Lung (tissue), 12 donors: ENCODE measurements around the gene MIER2. TPM values are rescaled to one million over a fixed set of nuclear protein-coding genes. Genes with fewer than 3 reads are reported as not detected.

Source experiments
- ATAC-seq: fragments of 200-7000 bp; cut with Tn5 transposase; one replicate; pipeline ENCODE4 v1.9.1; 2020; ENCODE audit warnings: moderate number of reproducible peaks; ENCODE audit not compliant: insufficient read depth, low FRiP score
- DNase-seq, 3 donors: peaks; one replicate each; pipeline ENCODE4 v3.0.0-alpha.2; 2013 to 2017
- H3K27ac ChIP-seq, 2 donors: one replicate each; pipeline ENCODE4 v1.5.1; 2013; ENCODE audit warnings: mild to moderate bottlenecking in 2 of 2, moderate library complexity in 2 of 2, control low read depth in 1 of 2, inconsistent platforms in 1 of 2, low read depth in 1 of 2, low read length in 1 of 2
- H3K27me3 ChIP-seq, 3 donors: one replicate each; pipeline ENCODE4 v1.5.1; 2013; ENCODE audit warnings: low read length in 2 of 3; ENCODE audit not compliant: control insufficient read depth in 3 of 3, insufficient read depth in 3 of 3
- H3K36me3 ChIP-seq, 4 donors: one replicate each; pipeline ENCODE4 v1.5.1; 2013; ENCODE audit warnings: low read length in 4 of 4, mild to moderate bottlenecking in 1 of 4, moderate library complexity in 1 of 4; ENCODE audit not compliant: control insufficient read depth in 4 of 4, insufficient read depth in 4 of 4
- H3K4me1 ChIP-seq, 5 donors: one replicate each; pipeline ENCODE4 v1.5.1; 2013; ENCODE audit warnings: low read length in 5 of 5, mild to moderate bottlenecking in 2 of 5, moderate library complexity in 1 of 5; ENCODE audit not compliant: control insufficient read depth in 5 of 5, insufficient read depth in 5 of 5
- H3K4me3 ChIP-seq: one replicate; pipeline ENCODE4 v1.5.1; 2013; ENCODE audit warnings: mild to moderate bottlenecking, control low read depth, moderate library complexity
- H3K9ac ChIP-seq, 2 donors: one replicate each; pipeline ENCODE4 v1.5.1; 2013; ENCODE audit warnings: low read length in 2 of 2, control low read depth in 1 of 2; ENCODE audit not compliant: insufficient read depth in 1 of 2
- H3K9me3 ChIP-seq, 4 donors: one replicate each; pipeline ENCODE4 v1.5.1; 2013; ENCODE audit warnings: low read length in 3 of 4, mild to moderate bottlenecking in 1 of 4, moderate library complexity in 1 of 4; ENCODE audit not compliant: control insufficient read depth in 4 of 4, insufficient read depth in 3 of 4
- CTCF ChIP-seq: IDR thresholded peaks from 2 replicates; pipeline ENCODE4 v1.5.1; 2012; ENCODE audit warnings: mild to moderate bottlenecking; ENCODE audit errors: control extremely low read depth, extremely low read depth
- WGBS, 2 donors: extraction: QIAGEN DNeasy Blood & Tissue Kit; methylation state at CpG; one replicate each; pipeline ENCODE4 v1.1.7; 2013; 5-methylcytosine and 5-hydroxymethylcytosine counted together
- polyA plus RNA-seq, 2 donors: library from polyadenylated mRNA; stranded (reverse); fragments of 200-250 nt; gene quantifications; one replicate each; pipeline ENCODE4 v1.2.1, GENCODE V29; 2013
- total RNA-seq, 2 donors: library from RNA; depleted of rRNA in 1 of 2; stranded (reverse); fragments of >200 nt in 1 of 2; gene quantifications; one replicate each; pipeline ENCODE4 v1.2.1, GENCODE V29; 2014 to 2021
- donor health status: control.
- donor health status: control.
- donor health status: Bipolar disorder and iron deficiency.
- donor health status: healthy.
- donor health status: DM: yes; HTN: yes; CAD: no.

Gene MIER2
- total and polyA plus RNA-seq, 4 donors = 19.4 to 34.9 (median 28.3) TPM

- Histone ChIP-seq H3K27ac (peak overlapping the region; percentile 66 to 71), H3K9ac (no peak overlapping the region), H3K36me3 (peaks cover 12 to 54% (median 23%) of the 10 kb centered on the region in 4 donors), H3K27me3 (no peaks in the 10 kb centered on the region), H3K4me3 (peak overlapping the region; percentile 60), H3K9me3 (no peaks in the 10 kb centered on the region), H3K4me1 (peaks cover 0 to 13% (median 0%) of the 10 kb centered on the region in 5 donors)
- DNase-seq (no peak), ATAC-seq (no peak)
- TF ChIP-seq CTCF = no peak
- 79 to 82% methylated on average over 24 of the region's 24 CpGs for WGBS, 2 donors
Observed at GRCh38 chr19:310781-311496, 33.7 kb downstream of the MIER2 start.

- Histone ChIP-seq H3K4me1 (peaks cover 0 to 13% (median 0%) of the 10 kb centered on the region in 5 donors), H3K4me3 (peak overlapping the region; percentile 60), H3K27ac (peak overlapping the region; percentile 66 to 71), H3K27me3 (no peaks in the 10 kb centered on the region), H3K9me3 (no peaks in the 10 kb centered on the region), H3K9ac (peak overlapping the region in 1 of 2 donors; percentile 11), H3K36me3 (peaks cover 6 to 61% (median 24%) of the 10 kb centered on the region in 4 donors)
- 54 to 64% methylated on average over 30 of the region's 30 CpGs for WGBS, 2 donors
- ATAC-seq = no peak
- DNase-seq = peak; percentile 56 to 73 (median 62)
- TF ChIP-seq CTCF = no peak
Observed at GRCh38 chr19:310141-310651, 34.4 kb downstream of the MIER2 start.

- Histone ChIP-seq H3K36me3 (peaks cover 6 to 64% (median 21%) of the 10 kb centered on the region in 4 donors), H3K27ac (peak overlapping the region in 1 of 2 donors; percentile 53), H3K4me3 (peak overlapping the region; percentile 7), H3K9me3 (no peaks in the 10 kb centered on the region), H3K27me3 (no peaks in the 10 kb centered on the region), H3K9ac (no peak overlapping the region), H3K4me1 (peaks cover 0 to 8% (median 0%) of the 10 kb centered on the region in 5 donors)
- WGBS, 2 donors = 75 to 88% methylated on average over 14 of the region's 14 CpGs
- no peak for TF ChIP-seq CTCF
- DNase-seq (no peak), ATAC-seq (no peak)
Observed at GRCh38 chr19:309206-309565, 35.4 kb downstream of the MIER2 start.
